Lung (tissue), 12 donors: ENCODE measurements around the gene ECE1. TPM values are rescaled to one million over a fixed set of nuclear protein-coding genes. Genes with fewer than 3 reads are reported as not detected.

ENCODE experiments used
- ATAC-seq: fragments of 200-7000 bp; cut with Tn5 transposase; one replicate; pipeline ENCODE4 v1.9.1; 2020; ENCODE audit warnings: moderate number of reproducible peaks; ENCODE audit not compliant: insufficient read depth, low FRiP score
- DNase-seq, 3 donors: peaks; one replicate each; pipeline ENCODE4 v3.0.0-alpha.2; 2013 to 2017
- H3K27ac ChIP-seq, 2 donors: one replicate each; pipeline ENCODE4 v1.5.1; 2013; ENCODE audit warnings: mild to moderate bottlenecking in 2 of 2, moderate library complexity in 2 of 2, control low read depth in 1 of 2, inconsistent platforms in 1 of 2, low read depth in 1 of 2, low read length in 1 of 2
- H3K27me3 ChIP-seq, 3 donors: one replicate each; pipeline ENCODE4 v1.5.1; 2013; ENCODE audit warnings: low read length in 2 of 3; ENCODE audit not compliant: control insufficient read depth in 3 of 3, insufficient read depth in 3 of 3
- H3K36me3 ChIP-seq, 4 donors: one replicate each; pipeline ENCODE4 v1.5.1; 2013; ENCODE audit warnings: low read length in 4 of 4, mild to moderate bottlenecking in 1 of 4, moderate library complexity in 1 of 4; ENCODE audit not compliant: control insufficient read depth in 4 of 4, insufficient read depth in 4 of 4
- H3K4me1 ChIP-seq, 5 donors: one replicate each; pipeline ENCODE4 v1.5.1; 2013; ENCODE audit warnings: low read length in 5 of 5, mild to moderate bottlenecking in 2 of 5, moderate library complexity in 1 of 5; ENCODE audit not compliant: control insufficient read depth in 5 of 5, insufficient read depth in 5 of 5
- H3K4me3 ChIP-seq: one replicate; pipeline ENCODE4 v1.5.1; 2013; ENCODE audit warnings: mild to moderate bottlenecking, control low read depth, moderate library complexity
- H3K9ac ChIP-seq, 2 donors: one replicate each; pipeline ENCODE4 v1.5.1; 2013; ENCODE audit warnings: low read length in 2 of 2, control low read depth in 1 of 2; ENCODE audit not compliant: insufficient read depth in 1 of 2
- H3K9me3 ChIP-seq, 4 donors: one replicate each; pipeline ENCODE4 v1.5.1; 2013; ENCODE audit warnings: low read length in 3 of 4, mild to moderate bottlenecking in 1 of 4, moderate library complexity in 1 of 4; ENCODE audit not compliant: control insufficient read depth in 4 of 4, insufficient read depth in 3 of 4
- CTCF ChIP-seq: IDR thresholded peaks from 2 replicates; pipeline ENCODE4 v1.5.1; 2012; ENCODE audit warnings: mild to moderate bottlenecking; ENCODE audit errors: control extremely low read depth, extremely low read depth
- WGBS, 2 donors: extraction: QIAGEN DNeasy Blood & Tissue Kit; methylation state at CpG; one replicate each; pipeline ENCODE4 v1.1.7; 2013; 5-methylcytosine and 5-hydroxymethylcytosine counted together
- polyA plus RNA-seq, 2 donors: library from polyadenylated mRNA; stranded (reverse); fragments of 200-250 nt; gene quantifications; one replicate each; pipeline ENCODE4 v1.2.1, GENCODE V29; 2013
- total RNA-seq, 2 donors: library from RNA; depleted of rRNA in 1 of 2; stranded (reverse); fragments of >200 nt in 1 of 2; gene quantifications; one replicate each; pipeline ENCODE4 v1.2.1, GENCODE V29; 2014 to 2021
- donor health status: control.
- donor health status: control.
- donor health status: Bipolar disorder and iron deficiency.
- donor health status: healthy.
- donor health status: DM: yes; HTN: yes; CAD: no.

The ECE1 gene
- total and polyA plus RNA-seq, 4 donors, result 55.7 to 129 (median 105) TPM

- 92 to 97% methylated on average over 7 of the region's 7 CpGs for WGBS, 2 donors
Observed at GRCh38 chr1:21307210-21307609, 16.9 kb upstream of the ECE1 start.

DNA sequence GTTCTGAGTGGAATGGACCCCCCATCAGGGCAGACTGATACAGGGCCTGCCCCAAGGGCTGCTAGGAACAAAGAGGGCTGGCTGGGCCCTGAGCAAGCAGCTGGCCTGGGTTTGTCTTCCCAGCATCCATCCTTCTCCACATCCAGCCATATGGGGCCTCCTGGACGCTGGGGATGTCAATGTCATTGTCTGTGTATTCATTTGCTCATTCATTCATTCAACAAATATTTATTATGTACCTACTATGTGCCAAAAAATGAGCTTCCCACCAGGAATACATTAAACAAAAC lies 15.6 kb upstream of the ECE1 start:
- no peaks in the 10 kb centered on the region for H3K27me3 ChIP-seq
- no peak overlapping the region for H3K9ac ChIP-seq
- H3K4me3 ChIP-seq, result no peak overlapping the region
- 80 to 89% methylated on average over 1 of the region's 1 CpG for WGBS, 2 donors
- H3K4me1 ChIP-seq, result peaks cover 0 to 24% (median 4%) of the 10 kb centered on the region in 5 donors
- H3K36me3 ChIP-seq, result no peaks in the 10 kb centered on the region
- no peak overlapping the region for H3K27ac ChIP-seq
- H3K9me3 ChIP-seq, result peaks cover 0 to 1% (median 0%) of the 10 kb centered on the region in 4 donors
- DNase-seq (no peak), ATAC-seq (no peak)
- TF ChIP-seq CTCF, result no peak

More at GRCh38 chr1:21307210-21307609, 16.9 kb upstream of the ECE1 start:
- peaks cover 0 to 26% (median 4%) of the 10 kb centered on the region in 5 donors for H3K4me1 ChIP-seq
- no peak for TF ChIP-seq CTCF
- H3K36me3 ChIP-seq, result no peaks in the 10 kb centered on the region
- DNase-seq, result no peak
- ATAC-seq, result no peak
- H3K9ac ChIP-seq, result no peak overlapping the region
- no peaks in the 10 kb centered on the region for H3K27me3 ChIP-seq
- no peak overlapping the region for H3K4me3 ChIP-seq
- no peak overlapping the region for H3K27ac ChIP-seq
- H3K9me3 ChIP-seq, result no peaks in the 10 kb centered on the region

GRCh38 chr1:21305155-21305899 lies 15.1 kb upstream of the ECE1 start:
- peaks cover 0 to 2% (median 0%) of the 10 kb centered on the region in 4 donors for H3K9me3 ChIP-seq
- H3K9ac ChIP-seq, result no peak overlapping the region
- H3K36me3 ChIP-seq, result no peaks in the 10 kb centered on the region
- peak overlapping the region in 1 of 2 donors; percentile 32 for H3K27ac ChIP-seq
- no peak overlapping the region for H3K4me3 ChIP-seq
- DNase-seq (no peak), ATAC-seq (no peak)
- no peaks in the 10 kb centered on the region for H3K27me3 ChIP-seq
- H3K4me1 ChIP-seq, result peaks cover 0 to 24% (median 4%) of the 10 kb centered on the region in 5 donors
- no peak for TF ChIP-seq CTCF
- whole genome bisulfite sequencing, 2 donors, result 81 to 92% methylated on average over 16 of the region's 16 CpGs
